Measurements from ENCODE around the gene FBXL17.

DNA sequence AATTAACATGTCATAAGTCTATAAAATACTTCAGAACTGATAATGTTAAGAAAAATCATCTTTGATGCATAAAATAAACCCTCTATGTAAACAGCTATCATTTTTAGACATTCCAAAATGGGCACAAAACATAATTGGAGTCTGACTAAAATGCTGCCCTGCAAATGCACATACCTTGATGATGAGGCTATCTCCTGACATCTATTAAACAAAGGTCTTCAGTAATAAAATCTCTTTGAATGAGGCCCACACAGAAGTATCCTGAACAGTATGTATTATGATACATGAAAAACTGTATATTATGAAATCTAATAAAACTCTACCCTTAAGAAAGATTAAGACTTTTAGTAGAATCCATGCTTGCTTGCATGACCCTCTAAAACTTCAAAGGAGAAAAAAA lies 66.1 kb downstream of the FBXL17 start:
- TF ChIP-seq EZH2phosphoT487 (IDR thresholded peaks at IDR 0.05; ENCODE audit: low read depth) (no peak), CTCF (IDR thresholded peaks at IDR 0.05; ENCODE audit: low read depth, low read length) (no peak)

Data from OCI-LY3 (cell line).